Measurements from ENCODE around the gene PAIP1. TPM values are rescaled to one million over a fixed set of nuclear protein-coding genes. Genes with fewer than 3 reads are reported as not detected.

PAIP1 gene
- total and polyA plus RNA-seq, 2 donors (not counting 3 experiments of a cell fraction or from before 2014, with no cell fraction given), result 69.1 to 90.1 TPM

DNA sequence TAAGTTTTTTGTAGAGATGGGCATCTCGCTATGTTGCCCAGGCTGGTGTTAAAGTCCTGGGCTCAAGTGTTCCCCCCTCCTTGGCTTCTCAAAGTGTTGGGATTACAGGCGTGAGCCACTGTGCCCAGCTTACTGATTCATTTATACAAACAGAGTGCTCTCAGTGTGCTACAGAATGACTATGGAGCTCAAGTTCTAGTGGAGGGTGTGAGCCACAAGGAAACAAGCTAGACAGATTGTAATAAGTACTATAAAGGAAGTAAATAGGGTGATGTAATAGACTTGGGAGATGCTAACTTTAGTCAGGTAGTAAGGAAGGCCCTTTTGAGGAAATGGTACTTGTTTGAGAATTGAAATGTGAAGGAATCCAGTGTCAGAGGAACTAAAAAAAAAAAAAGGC lies 71.5 kb downstream of the PAIP1 start:
- Histone ChIP-seq H3K79me2 (ENCODE audit: control insufficient read depth, insufficient read depth, low read length) (peaks cover 12% of the 10 kb centered on the region), H3K27me3 (ENCODE audit: control insufficient read depth in 2 of 2, insufficient read depth in 2 of 2, low read length in 2 of 2) (no peaks in the 10 kb centered on the region), H4K20me1 (replicated peaks; ENCODE audit: control insufficient read depth, extremely low read depth, insufficient read depth, low read length) (no peaks in the 10 kb centered on the region), H3K9me3 (replicated peaks; ENCODE audit: control insufficient read depth, insufficient read depth, low read length) (no peaks in the 10 kb centered on the region), H3K27ac (ENCODE audit: insufficient read depth, low read depth, low read length) (no peak overlapping the region), H3K9ac (replicated peaks; ENCODE audit: extremely low read depth, insufficient read depth, low read length) (no peak overlapping the region), H3K4me2 (ENCODE audit: insufficient read depth, low read length) (no peak overlapping the region), H2AFZ (ENCODE audit: low read depth, low read length) (no peak overlapping the region), H3K4me1 (ENCODE audit: control insufficient read depth, extremely low read depth, insufficient read depth, low read length) (peaks cover 14% of the 10 kb centered on the region), H3K36me3 (ENCODE audit: control insufficient read depth in 2 of 2, extremely low read depth in 1 of 2, insufficient read depth in 2 of 2, low read length in 2 of 2) (no peaks in the 10 kb centered on the region), H3K9me1 (replicated peaks; ENCODE audit: control insufficient read depth, extremely low read depth, insufficient read depth, low read length) (no peaks in the 10 kb centered on the region), H3K4me3 (replicated peaks in 1 of 3; ENCODE audit: insufficient read depth in 1 of 3, low read depth in 1 of 3, low read length in 3 of 3) (no peak overlapping the region)
- dilution Hi-C loops (cut with MboI; ENCODE audit: extremely low pct_ligation_motif_present, low sequenced_read_pairs), result no loop called here
- FAIRE-seq, result no peak
- DNase-seq (ENCODE audit: low read depth, low spot score), result no peak
- no TSS peak for BruUV-seq (replicated peaks)
- intact Hi-C loops (cut with micrococcal nuclease), result loop anchor here (2.0 to 10.0 kb wide), 3 partner anchors 97 to 1561 kb away; partner anchors contain the start of gene FBXO4
- ChIA-PET CTCF (interaction anchor here (0.7 to 2.6 kb wide), 8 partner anchors 14 to 364 kb away, joined by 3 to 54 read pairs (median 7); partner anchors contain the start of gene NNT), POLR2A (interaction anchor here (0.7 kb wide), 1 partner anchor 330 kb away, joined by 4 read pairs; no protein-coding TSS in a partner anchor)
- no peak for TF ChIP-seq JUN (IDR thresholded peaks at IDR 0.05; ENCODE audit: borderline replicate concordance, insufficient read depth, insufficient read length, low read depth)
- TF ChIP-seq MYC (IDR thresholded peaks at IDR 0.05; ENCODE audit: low read depth, low read length), result no peak
- no peak for TF ChIP-seq POLR2A (IDR thresholded peaks at IDR 0.05; ENCODE audit: low read depth, low read length)
- no peak for TF ChIP-seq POLR2AphosphoS5 (IDR thresholded peaks at IDR 0.05; ENCODE audit: insufficient read depth, low read depth, low read length)
- no peak for TF ChIP-seq GATA2 (IDR thresholded peaks at IDR 0.05; ENCODE audit: insufficient read depth, insufficient read length, low read depth, low read length)
- TF ChIP-seq, protein P1, sequence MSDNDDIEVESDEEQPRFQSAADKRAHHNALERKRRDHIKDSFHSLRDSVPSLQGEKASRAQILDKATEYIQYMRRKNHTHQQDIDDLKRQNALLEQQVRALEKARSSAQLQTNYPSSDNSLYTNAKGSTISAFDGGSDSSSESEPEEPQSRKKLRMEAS (IDR thresholded peaks at IDR 0.05; ENCODE audit: insufficient read depth, insufficient read length), result no peak
- TF ChIP-seq, protein P2, sequence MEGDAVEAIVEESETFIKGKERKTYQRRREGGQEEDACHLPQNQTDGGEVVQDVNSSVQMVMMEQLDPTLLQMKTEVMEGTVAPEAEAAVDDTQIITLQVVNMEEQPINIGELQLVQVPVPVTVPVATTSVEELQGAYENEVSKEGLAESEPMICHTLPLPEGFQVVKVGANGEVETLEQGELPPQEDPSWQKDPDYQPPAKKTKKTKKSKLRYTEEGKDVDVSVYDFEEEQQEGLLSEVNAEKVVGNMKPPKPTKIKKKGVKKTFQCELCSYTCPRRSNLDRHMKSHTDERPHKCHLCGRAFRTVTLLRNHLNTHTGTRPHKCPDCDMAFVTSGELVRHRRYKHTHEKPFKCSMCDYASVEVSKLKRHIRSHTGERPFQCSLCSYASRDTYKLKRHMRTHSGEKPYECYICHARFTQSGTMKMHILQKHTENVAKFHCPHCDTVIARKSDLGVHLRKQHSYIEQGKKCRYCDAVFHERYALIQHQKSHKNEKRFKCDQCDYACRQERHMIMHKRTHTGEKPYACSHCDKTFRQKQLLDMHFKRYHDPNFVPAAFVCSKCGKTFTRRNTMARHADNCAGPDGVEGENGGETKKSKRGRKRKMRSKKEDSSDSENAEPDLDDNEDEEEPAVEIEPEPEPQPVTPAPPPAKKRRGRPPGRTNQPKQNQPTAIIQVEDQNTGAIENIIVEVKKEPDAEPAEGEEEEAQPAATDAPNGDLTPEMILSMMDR (IDR thresholded peaks at IDR 0.05; ENCODE audit: extremely low read depth in 1 of 2, insufficient read depth in 1 of 2, low read depth in 1 of 2, low read length in 2 of 2), result no peak
- TF ChIP-seq EZH2 (IDR thresholded peaks at IDR 0.05; ENCODE audit: borderline replicate concordance, low read depth, low read length, severe bottlenecking), result no peak
- TF ChIP-seq FOS (IDR thresholded peaks at IDR 0.05; ENCODE audit: borderline replicate concordance, insufficient read depth, low read length), result no peak
